T-helper 22 cell (primary cell): ENCODE measurements around the gene UBL4B.
A peak's percentile ranks its signal among the peaks of the same experiment; 100 is the strongest.

Experiments
- DNase-seq: peaks from one replicate; pipeline ENCODE4 v3.0.0-alpha.2; 2020; ENCODE audit warnings: low read depth

The UBL4B gene

GRCh38 chr1:110085671-110086070 lies 26.6 kb upstream of the UBL4B start:
- DNase-seq = no peak

DNA sequence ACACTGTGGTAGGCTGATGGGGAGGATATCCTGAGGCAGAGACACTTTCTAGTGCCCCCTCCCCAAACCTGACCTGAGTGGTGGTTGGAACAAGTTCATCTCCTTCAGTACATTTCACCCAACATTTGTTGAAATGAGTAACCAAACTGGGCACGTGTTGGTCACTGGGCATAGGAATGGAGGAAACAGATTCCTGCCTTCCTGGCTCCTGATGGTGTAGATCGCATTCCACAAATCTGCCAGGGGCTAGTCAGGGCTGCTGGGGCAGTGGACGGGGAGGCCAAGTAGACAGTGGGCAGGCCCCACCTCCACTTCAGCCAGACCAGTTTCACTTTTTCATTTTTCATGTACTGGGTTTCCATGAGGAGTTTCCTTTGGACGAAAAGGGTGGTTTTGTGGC lies 25.3 kb upstream of the UBL4B start:
- no peak for DNase-seq

GRCh38 chr1:110087812-110088738 lies 24.2 kb upstream of the UBL4B start:
- no peak for DNase-seq

- no peak for DNase-seq
These were observed 23.4 kb upstream of the UBL4B start for GRCh38 chr1:110088739-110089316.

DNA sequence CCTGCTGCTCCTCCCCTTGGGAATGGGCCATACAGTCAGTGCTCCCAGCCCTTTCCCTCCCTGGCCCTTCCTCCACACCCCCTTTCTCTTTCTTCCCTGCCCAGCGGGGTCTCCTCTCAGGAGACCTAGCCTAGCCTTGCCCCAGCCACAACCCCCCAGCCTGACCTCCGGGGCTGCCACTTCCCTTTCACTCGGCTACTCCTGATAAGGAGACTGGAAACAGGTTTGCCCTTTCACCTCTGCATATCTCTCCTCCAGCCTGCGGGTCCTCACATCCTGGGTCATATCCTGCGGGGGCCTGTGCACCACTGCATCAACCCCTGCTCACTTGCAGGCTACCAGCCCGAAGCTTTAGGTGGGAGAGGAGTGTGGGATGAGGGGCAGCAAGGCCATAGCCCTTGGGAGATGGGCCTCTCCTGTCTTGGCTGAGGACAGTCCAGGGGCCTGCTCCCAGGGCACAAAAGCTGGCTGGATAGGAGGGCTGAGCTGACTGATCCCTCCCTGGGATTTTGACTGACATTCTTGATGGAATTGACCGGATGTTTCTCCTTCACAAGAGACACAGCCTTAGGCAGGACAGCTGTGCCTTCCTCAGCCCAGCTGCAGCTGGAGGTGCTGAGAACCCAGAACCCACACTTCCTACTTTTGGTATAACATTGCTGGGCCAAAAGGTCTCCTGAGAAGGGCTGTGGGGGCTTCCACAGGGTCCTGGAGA lies 22.5 kb upstream of the UBL4B start:
- DNase-seq = no peak

- DNase-seq = no peak
These were observed 20.9 kb upstream of the UBL4B start for GRCh38 chr1:110091381-110091780.

- DNase-seq = no peak
These were observed 20.5 kb upstream of the UBL4B start for GRCh38 chr1:110091791-110092190.

- DNase-seq = no peak
These were observed 19.3 kb upstream of the UBL4B start for GRCh38 chr1:110092991-110093390.

- no peak for DNase-seq
These were observed 17.1 kb upstream of the UBL4B start for GRCh38 chr1:110094931-110095654.

DNA sequence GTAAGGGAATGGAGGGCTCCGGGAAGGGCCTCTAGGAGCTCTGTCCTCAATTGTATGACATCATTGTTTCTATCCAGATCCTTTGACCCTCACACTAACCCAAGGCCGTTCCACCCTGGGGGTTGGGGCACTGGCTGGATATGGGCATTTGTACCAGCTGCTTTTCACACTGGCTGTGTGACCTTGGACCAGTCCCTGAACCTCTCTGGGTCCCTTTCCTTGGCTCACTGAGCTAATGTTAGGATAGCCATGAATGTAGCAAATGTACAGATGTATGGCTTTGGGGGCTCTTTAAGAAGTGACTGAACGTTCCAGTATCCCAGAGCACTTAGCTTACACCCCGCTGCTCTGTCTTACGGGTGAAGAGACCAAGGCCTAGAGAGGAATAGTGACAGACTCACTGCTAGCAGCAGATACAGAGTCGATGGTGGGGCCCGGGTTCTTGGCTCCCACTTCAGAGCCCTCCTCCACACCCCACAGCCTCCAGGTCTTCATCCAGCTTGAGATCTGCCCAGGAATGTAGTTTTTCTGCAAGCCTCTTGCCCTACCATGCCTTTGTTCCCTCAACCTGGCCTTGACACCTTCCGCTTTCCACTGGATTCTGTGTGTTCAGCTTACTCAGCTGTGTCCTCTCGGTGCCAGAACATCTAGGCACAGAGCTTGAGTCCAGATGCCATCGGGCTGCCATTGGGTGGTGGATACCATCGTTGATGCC lies 14.6 kb upstream of the UBL4B start:
- no peak for DNase-seq

- DNase-seq = no peak
These were observed 13.8 kb upstream of the UBL4B start for GRCh38 chr1:110098222-110099026.

DNA sequence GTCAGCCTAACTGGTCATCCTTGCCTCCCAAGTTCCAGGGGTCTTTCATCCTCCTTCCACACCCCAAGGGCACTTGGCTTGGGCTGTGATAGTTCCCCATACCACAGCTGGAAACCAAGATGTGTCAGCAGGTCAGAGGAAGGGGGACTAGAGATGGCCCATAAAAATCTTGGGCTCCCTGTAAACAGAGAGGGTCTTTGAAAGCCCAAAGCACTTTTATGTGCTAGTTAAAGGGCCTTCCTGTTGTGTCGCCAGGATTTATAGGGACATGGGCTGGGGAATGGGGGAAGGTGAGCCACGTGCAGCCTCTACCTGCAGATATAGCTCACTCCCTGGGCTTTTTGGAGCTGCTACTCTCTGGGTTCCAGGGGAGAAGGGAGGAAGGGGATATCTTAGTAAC lies 11.9 kb upstream of the UBL4B start:
- DNase-seq = no peak

GRCh38 chr1:110102081-110102480 lies 10.2 kb upstream of the UBL4B start:
- DNase-seq = no peak

DNA sequence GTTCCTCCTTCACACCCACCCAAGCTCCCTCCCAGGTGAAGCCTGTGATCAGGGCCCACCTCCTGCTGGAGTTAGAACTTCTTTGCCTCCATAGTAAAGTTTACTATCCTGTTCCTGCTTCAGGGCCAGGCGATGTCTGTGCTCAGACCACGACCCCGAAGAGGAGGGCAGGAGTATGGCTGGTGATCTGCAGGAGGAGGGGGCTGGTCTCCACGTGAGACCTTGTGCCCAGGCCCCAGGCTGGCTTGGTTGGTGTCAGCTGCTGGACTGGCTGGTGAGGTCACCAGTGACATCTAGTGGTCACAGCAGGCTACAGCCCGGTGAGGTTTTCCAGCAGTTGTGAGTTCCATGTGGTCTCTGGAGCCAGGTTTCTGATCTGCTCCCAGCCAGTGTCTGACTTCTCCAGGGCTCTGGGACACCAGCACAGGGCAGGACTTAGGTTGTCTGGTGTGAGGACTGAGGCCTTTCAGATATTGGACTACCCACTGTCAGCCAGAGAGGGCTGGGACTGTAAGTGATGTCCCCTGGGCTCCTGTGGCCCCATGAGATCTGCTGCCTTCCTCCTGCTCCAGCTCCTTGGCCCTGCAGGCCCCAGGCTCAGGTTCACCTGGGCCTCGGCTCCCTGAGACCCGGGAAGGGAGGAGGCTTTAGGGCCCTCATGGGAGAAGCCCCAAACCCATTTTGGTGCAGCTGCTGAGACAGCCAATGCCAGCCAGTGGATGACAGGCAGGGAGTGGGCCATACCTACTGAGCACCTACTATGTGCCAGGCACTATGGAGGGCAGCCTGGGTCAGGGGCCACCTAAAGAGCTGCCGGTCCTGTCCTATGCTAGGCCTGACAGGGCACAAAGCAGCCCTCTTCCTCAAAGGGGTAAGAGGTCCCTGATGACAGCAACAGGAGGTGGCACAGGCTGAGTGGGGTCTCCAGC lies 6.0 kb upstream of the UBL4B start:
- DNase-seq = peak; percentile 12

DNA sequence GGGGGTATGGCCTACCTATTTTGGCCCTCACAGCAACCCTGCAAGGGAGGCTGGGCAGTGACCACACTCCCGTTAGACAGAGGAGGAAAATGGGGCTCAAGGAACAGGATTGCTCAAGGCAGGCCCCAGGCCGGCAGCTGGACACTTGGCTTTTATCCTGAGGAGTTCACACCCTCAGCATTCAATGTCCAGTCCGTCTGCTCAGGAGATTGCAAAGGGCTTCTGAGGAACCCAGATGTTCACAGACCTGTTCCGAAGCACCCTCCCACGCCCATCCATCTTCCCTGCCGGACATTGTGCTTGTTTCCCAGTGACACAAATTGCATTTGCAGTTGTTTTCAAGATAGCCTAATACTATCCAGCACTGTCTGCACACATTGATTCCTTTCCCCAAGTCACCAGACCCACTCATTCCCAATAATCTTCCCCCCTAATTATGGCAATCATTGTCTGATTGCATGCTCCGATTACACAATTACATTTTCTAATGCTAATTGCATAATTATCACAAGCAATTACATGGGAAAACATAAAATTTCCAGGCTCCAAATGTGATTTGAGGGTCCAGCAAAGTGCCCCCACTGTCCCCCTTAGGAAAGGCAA lies 4.3 kb upstream of the UBL4B start:
- no peak for DNase-seq

DNA sequence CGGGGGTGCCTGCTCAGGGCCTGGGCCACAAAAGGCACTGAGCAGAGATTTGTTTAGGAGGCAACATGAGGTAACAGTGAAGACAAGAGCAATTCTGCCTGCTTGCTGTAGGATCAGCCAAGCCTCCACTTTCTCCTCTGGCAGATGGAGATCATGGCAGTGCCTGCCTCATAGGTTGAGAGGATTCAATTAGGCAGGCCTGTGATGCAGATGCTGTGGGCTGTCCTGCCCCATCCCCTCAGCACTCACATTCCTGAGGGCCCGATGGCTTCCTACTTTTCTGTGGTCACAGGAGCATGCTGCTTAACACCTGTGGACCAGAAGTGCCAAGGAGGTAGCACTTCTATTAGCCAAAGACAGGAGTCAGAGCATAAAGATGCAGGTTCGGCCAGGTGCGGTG lies 1.2 kb upstream of the UBL4B start:
- no peak for DNase-seq

GRCh38 chr1:110112656-110113055 lies 413 bp downstream of the UBL4B start:
- DNase-seq = no peak

- no peak for DNase-seq
These were observed 1.3 kb downstream of the UBL4B start for GRCh38 chr1:110113551-110113950.

DNA sequence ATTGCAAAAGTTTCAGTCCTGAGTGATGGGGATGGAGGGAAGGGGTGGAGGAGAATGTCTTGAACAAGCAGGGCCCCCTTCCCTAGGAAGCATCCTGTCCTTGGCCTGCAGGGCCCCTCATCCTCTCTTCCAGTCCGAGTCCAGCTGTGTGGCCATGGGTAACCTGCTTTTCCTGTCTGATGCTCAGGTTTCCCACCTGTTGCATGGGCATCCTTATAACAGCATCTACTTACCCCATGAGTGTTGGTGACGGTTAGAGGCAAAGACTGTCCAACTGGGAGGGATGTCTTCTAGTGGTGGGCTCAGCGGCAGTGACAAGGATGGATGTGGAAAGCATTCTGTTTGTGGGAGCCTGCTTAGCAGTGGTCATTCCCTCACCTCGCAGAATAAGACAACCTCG lies 1.9 kb downstream of the UBL4B start:
- no peak for DNase-seq
